ENCODE results near the gene ZBTB39. TPM values are rescaled to one million over a fixed set of nuclear protein-coding genes. Genes with fewer than 3 reads are reported as not detected.

ZBTB39 gene
- total RNA-seq, 1 experiment from 2014 or later, result 31.2 TPM

DNA sequence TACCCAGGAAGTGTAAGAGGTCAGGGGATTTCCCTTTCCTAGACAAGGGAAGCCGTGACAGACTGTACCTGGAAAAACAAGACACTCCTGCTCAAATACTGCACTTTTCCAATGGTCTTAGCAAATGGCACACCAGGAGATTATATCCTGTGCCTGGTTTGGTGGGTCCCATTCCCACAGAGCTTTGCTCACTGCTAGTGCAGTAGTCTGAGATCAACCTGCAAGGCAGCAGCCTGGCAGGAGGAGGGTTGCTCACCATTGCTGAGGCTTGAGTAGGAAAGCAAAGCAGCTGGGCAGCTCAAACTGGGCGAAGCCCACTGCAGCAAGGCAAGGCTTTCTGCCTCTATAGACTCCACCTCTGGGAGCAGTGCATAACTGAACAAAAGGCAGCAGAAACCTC, 47.9 kb downstream of the ZBTB39 start:
- Histone ChIP-seq H2BK20ac (ENCODE audit: low read depth, low read length, poor library complexity, severe bottlenecking) (no peak overlapping the region), H2AFZ (ENCODE audit: low read length) (no peak overlapping the region), H3K4me2 (ENCODE audit: insufficient read depth, insufficient read length, low read length) (no peak overlapping the region), H4K20me1 (ENCODE audit: control insufficient read depth, insufficient read depth, insufficient read length) (no peaks in the 10 kb centered on the region), H2BK15ac (ENCODE audit: low read depth, low read length) (no peak overlapping the region), H3K23me2 (ENCODE audit: insufficient read length, low read depth, low read length, poor library complexity, severe bottlenecking) (no peaks in the 10 kb centered on the region), H2AK5ac (ENCODE audit: insufficient read length, low read length) (no peak overlapping the region), H3K18ac (ENCODE audit: insufficient read length, low read depth, low read length) (no peak overlapping the region), H3K9ac (ENCODE audit: extremely low read depth, insufficient read length, low read length) (no peak overlapping the region), H4K91ac (ENCODE audit: insufficient read length, low read depth, low read length) (no peak overlapping the region), H3K4ac (ENCODE audit: low read depth, low read length) (no peak overlapping the region), H3K14ac (ENCODE audit: insufficient read depth, low read length) (no peak overlapping the region), H3T11ph (ENCODE audit: low read length) (no peak overlapping the region), H2BK5ac (ENCODE audit: insufficient read length, low read length) (no peak overlapping the region), H3K27ac (ENCODE audit: insufficient read length, low read depth, low read length) (no peak overlapping the region), H3K56ac (ENCODE audit: insufficient read length, low read depth, low read length) (no peak overlapping the region), H3K27me3 (ENCODE audit: insufficient read depth, low read length) (no peaks in the 10 kb centered on the region), H3K4me1 (ENCODE audit: insufficient read depth, low read length) (no peaks in the 10 kb centered on the region), H3K9me3 (ENCODE audit: control insufficient read depth, low read depth, low read length) (peaks cover 12% of the 10 kb centered on the region), H4K5ac (ENCODE audit: insufficient read length, low read depth, low read length) (no peak overlapping the region), H3K23ac (ENCODE audit: insufficient read length, low read depth, low read length) (no peak overlapping the region), H2BK12ac (ENCODE audit: insufficient read length, low read depth, low read length) (no peak overlapping the region), H3K79me1 (ENCODE audit: insufficient read depth, low read depth, low read length, poor library complexity, severe bottlenecking) (no peaks in the 10 kb centered on the region), H2BK120ac (ENCODE audit: low read depth, low read length, poor library complexity, severe bottlenecking) (no peak overlapping the region), H3K79me2 (ENCODE audit: insufficient read depth, low read length) (no peaks in the 10 kb centered on the region), H4K8ac (replicated peaks; ENCODE audit: insufficient read length, low read depth, low read length) (no peak overlapping the region)
- Mint-ChIP-seq H3K4me3 (no peak overlapping the region), H3K27me3 (ENCODE audit: low read depth) (peaks cover 35% of the 10 kb centered on the region), H3K4me1 (no peaks in the 10 kb centered on the region), H3K36me3 (ENCODE audit: insufficient read depth in 1 of 3, low read depth in 3 of 3) (peaks cover 0 to 7% (median 5%) of the 10 kb centered on the region in 3 experiments; a peak in 5 of 7 replicates), H3K9me3 (peaks cover 47 to 52% of the 10 kb centered on the region in 2 experiments), H3K27ac (no peak overlapping the region)
- no CpG with 5 or more reads among the region's 2 CpGs for WGBS (ENCODE audit: extremely low coverage, insufficient read length, low lambda C conversion rate)
- TF ChIP-seq, protein P1, sequence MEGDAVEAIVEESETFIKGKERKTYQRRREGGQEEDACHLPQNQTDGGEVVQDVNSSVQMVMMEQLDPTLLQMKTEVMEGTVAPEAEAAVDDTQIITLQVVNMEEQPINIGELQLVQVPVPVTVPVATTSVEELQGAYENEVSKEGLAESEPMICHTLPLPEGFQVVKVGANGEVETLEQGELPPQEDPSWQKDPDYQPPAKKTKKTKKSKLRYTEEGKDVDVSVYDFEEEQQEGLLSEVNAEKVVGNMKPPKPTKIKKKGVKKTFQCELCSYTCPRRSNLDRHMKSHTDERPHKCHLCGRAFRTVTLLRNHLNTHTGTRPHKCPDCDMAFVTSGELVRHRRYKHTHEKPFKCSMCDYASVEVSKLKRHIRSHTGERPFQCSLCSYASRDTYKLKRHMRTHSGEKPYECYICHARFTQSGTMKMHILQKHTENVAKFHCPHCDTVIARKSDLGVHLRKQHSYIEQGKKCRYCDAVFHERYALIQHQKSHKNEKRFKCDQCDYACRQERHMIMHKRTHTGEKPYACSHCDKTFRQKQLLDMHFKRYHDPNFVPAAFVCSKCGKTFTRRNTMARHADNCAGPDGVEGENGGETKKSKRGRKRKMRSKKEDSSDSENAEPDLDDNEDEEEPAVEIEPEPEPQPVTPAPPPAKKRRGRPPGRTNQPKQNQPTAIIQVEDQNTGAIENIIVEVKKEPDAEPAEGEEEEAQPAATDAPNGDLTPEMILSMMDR (conservative IDR thresholded peaks at IDR 0.05), result no peak
- no peak for DNase-seq
